GM19240 (cell line): ENCODE measurements around the gene STT3B.

ENCODE experiments used
- DNase-seq: peaks from one replicate; pipeline ENCODE4 v3.0.0; 2011; ENCODE audit warnings: low spot score; ENCODE audit not compliant: insufficient read length

The STT3B gene

GRCh38 chr3:31550452-31551251, 17.9 kb downstream of the STT3B start:
- no peak for DNase-seq

GRCh38 chr3:31551646-31552045, 18.9 kb downstream of the STT3B start:
- no peak for DNase-seq

GRCh38 chr3:31552103-31552502, 19.4 kb downstream of the STT3B start:
- DNase-seq: no peak

- DNase-seq: no peak
These were observed 20.5 kb downstream of the STT3B start for GRCh38 chr3:31553258-31553657.

GRCh38 chr3:31555204-31555603, 22.5 kb downstream of the STT3B start:
- no peak for DNase-seq

- DNase-seq: no peak
These were observed 27.3 kb downstream of the STT3B start for GRCh38 chr3:31559872-31560534.

GRCh38 chr3:31561891-31562290, 29.2 kb downstream of the STT3B start:
- no peak for DNase-seq

- no peak for DNase-seq
These were observed 29.8 kb downstream of the STT3B start for GRCh38 chr3:31562525-31562924.

- DNase-seq: no peak
These were observed 32.6 kb downstream of the STT3B start for GRCh38 chr3:31565288-31565687.

- DNase-seq: no peak
These were observed 34.3 kb downstream of the STT3B start for GRCh38 chr3:31567036-31567435.

GRCh38 chr3:31568649-31569048, 35.9 kb downstream of the STT3B start:
- no peak for DNase-seq

GRCh38 chr3:31571325-31571724, 38.6 kb downstream of the STT3B start:
- no peak for DNase-seq

GRCh38 chr3:31572236-31573004, 39.7 kb downstream of the STT3B start:
- no peak for DNase-seq

- DNase-seq: no peak
These were observed 40.5 kb downstream of the STT3B start for GRCh38 chr3:31573036-31573779.

GRCh38 chr3:31575448-31575847, 42.7 kb downstream of the STT3B start:
- DNase-seq: no peak

- DNase-seq: no peak
These were observed 43.8 kb downstream of the STT3B start for GRCh38 chr3:31576521-31576920.

GRCh38 chr3:31577232-31577631, 44.5 kb downstream of the STT3B start:
- no peak for DNase-seq

GRCh38 chr3:31579828-31580227, 47.1 kb downstream of the STT3B start:
- no peak for DNase-seq

GRCh38 chr3:31580645-31581044, 47.9 kb downstream of the STT3B start:
- DNase-seq: no peak

GRCh38 chr3:31581660-31582059, 48.9 kb downstream of the STT3B start:
- no peak for DNase-seq

- DNase-seq: no peak
These were observed 56.5 kb downstream of the STT3B start for GRCh38 chr3:31589228-31589627.

GRCh38 chr3:31590650-31591049, 57.9 kb downstream of the STT3B start:
- DNase-seq: no peak
